RCC 7860 (cell line): ENCODE data around the gene EPAS1.
A peak's percentile ranks its signal among the peaks of the same experiment; 100 is the strongest.

ENCODE experiments used
- DNase-seq: peaks from one replicate; pipeline ENCODE4 v3.0.0-alpha.2; 2015; ENCODE audit warnings: low spot score
- FAIRE-seq: peaks from 2 replicates; lab custom pipeline; 2012; peaks lifted over from hg19 to GRCh38; lab: Jason Lieb, UNC

EPAS1 gene

GRCh38 chr2:46296840-46297545 is at the start of gene EPAS1:
EPAS1 (plus strand) TSS chr2:46297407; CDS start chr2:46297912, 505 bp downstream.
- FAIRE-seq: no peak
- DNase-seq: peak; percentile 64

DNA sequence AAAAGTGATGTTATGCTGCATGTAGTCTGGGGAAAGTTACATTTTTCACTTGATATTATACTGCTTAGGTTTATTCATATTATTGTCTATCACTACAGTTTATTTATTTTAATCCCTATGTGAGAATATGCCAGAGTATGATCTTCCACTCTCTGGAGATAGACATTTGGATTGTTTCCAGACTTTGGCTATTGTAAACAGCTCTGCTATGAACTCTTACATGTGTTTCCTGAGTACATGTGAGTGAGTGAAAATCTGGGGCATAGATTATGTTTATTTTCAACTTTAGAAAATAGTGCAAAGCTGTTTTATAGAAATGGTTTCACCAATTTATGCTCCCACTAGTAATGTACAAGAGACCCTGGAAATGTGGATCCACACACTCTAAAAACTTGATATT is 49.0 kb upstream of the EPAS1 start:
- DNase-seq (no peak), FAIRE-seq (no peak)

- DNase-seq (no peak), FAIRE-seq (no peak)
Observed at GRCh38 chr2:46249654-46250053, 47.6 kb upstream of the EPAS1 start.

- FAIRE-seq (no peak), DNase-seq (no peak)
Observed at GRCh38 chr2:46252891-46253659, 44.1 kb upstream of the EPAS1 start.

DNA sequence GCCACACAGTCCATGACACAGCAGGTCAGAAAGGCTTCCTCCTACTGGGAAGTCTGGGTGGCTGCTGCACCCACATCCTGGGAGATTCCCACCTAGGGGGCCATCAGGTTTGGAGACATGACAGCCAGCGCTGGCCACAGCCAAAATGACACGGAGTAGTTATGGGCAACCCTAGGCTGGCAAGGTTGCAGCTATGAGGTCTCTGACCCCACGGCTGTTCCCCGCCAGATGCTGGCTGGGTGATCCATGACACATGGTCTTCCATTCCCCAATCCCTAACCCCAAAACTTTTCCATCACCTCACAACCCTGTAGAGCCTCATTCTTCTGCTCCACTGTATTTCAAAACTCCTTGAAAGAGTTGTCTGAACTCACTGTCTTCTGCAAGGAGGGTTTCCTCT is 42.7 kb upstream of the EPAS1 start:
- no peak for FAIRE-seq

DNA sequence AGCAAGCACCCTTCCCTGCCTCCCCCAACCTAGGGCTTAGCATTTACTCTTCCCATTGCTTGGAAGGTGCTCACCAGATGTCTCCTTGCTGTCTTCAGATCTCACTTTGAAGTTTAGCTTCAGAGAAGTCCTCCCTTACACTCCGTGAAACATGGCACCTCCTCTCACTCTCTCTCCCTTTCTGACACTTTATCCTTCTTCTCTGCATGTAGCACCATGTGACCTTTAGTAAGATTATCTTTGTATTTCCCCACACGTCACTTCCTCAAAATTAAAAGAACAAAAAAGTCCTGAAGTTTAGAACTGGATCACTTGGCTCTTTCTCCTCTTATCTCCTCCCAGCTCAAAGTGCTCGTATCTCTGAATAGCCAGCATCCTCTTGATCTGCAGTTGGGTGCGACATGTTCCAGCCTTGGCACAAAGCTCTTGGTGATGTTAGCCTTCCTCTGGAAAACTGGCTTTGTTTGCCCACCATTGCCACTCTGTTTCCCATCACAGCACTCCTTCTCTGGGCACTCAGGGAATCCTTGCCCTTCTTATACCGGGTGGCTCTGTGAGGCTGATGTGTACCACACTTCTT is 40.6 kb upstream of the EPAS1 start:
- DNase-seq (no peak), FAIRE-seq (no peak)

More for the DNA sequence above, 42.7 kb upstream of the EPAS1 start:
- DNase-seq: no peak

GRCh38 chr2:46257476-46257875 is 39.7 kb upstream of the EPAS1 start:
- DNase-seq: no peak
- FAIRE-seq: no peak

DNA sequence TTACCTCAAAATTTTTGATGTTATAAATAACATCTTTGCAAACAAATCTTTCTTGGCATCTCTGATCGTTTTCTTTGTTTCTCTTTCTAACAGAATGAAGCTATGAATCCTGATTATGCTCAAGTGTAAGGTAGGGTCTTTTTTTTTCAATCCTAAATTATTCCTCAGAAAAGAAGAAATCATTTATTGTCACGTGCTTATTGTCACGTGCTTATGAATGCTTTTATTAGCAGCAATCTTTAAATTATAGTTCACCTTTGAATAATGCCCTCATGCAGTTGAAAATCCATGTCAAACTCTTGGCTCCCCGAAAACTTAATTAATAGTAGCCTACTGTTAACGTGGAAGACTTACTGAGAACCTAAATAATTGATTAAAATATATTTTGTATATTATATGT is 39.2 kb upstream of the EPAS1 start:
- no peak for DNase-seq
- FAIRE-seq: no peak

DNA sequence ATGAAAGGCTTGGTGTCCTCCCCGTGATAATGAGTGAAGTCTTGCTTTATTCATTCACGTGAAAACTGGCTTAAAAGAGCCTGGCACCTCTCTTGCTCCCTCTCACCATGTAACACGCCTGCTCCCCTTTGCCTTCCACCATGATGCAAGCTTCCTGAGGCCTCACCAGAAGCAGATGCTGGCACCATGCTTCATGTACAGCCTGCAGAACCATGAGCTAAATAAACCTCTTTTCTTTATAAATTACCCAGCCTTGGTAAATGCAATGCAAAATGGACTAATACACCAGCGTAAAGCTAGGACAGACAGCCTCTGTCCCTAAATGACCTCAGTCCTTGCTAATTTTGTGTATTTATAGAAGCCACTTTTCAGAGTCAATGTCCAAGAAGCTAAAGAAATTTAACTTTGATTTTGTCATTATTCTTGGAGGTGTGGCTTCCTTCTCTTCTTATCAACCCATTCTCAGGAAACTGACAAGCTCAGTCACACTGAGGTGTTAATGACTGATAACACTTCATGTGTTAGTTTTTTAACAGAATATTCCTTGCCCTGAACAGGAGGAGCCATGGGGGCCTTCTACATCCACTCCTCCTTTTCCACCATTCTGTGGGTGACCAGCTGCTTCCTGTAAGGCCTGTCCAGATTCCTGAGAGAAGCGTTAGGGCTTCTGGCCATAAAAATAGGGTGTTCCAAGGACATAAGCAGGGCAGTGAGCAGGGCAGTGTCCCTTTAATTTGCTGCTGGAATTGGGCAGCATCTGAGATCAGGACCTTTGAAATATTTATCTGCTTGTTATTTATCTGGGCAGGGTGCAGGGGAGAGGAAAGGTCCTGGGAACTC is 38.0 kb upstream of the EPAS1 start:
- DNase-seq (no peak), FAIRE-seq (no peak)

DNA sequence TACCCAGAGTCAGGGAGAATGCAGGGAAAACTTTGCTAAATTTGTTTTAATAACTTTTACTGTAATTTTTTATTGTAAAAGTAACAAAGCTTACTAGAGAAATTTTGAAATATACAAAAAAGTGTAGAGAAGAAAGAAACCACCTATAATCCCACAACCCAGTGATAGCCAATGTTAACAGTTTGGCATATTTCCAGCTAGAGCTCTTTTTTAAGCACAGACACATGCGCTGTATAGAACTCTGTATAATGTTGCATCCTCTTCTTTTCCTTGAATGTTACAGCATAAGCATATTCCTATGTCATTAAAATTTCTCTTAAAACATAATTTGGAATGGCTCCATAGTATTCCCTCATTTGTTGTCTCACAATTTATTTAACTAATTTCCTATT is 37.4 kb upstream of the EPAS1 start:
- FAIRE-seq (no peak), DNase-seq (no peak)

- DNase-seq (no peak), FAIRE-seq (no peak)
Observed at GRCh38 chr2:46260305-46260704, 36.9 kb upstream of the EPAS1 start.

DNA sequence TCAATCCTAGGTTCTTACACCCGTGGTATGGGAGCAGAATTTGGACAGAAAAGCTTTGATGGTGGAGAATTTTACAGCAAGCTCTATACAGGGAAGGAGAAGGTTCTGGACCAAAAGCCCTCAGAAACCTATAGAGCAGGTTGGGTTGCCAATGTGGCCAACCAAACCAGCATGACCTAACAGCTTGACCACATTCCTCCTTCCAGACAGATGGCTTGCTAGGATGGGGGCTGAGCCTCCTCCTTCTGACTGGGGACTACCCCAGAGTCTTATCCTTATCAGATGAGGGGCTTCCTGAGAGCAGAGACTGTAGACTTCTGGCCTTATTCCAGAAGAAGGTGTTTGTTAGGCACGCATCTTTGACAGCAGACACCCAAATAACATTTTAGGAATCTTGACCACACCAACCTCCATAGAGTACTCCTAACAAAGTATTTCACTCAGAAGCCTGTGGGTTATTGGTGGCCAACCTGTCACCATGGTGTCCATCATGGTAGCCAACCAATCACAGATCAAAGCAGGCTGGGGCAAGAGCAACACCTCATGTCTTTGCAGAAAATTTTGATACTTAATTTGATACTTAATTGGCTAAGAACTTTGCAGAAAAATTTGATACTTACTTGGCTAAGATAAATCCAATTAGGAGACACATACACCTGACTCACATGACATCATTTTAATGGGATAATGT is 34.8 kb upstream of the EPAS1 start:
- DNase-seq (no peak), FAIRE-seq (no peak)

- FAIRE-seq: no peak
- no peak for DNase-seq
Observed at GRCh38 chr2:46263347-46263746, 33.9 kb upstream of the EPAS1 start.

DNA sequence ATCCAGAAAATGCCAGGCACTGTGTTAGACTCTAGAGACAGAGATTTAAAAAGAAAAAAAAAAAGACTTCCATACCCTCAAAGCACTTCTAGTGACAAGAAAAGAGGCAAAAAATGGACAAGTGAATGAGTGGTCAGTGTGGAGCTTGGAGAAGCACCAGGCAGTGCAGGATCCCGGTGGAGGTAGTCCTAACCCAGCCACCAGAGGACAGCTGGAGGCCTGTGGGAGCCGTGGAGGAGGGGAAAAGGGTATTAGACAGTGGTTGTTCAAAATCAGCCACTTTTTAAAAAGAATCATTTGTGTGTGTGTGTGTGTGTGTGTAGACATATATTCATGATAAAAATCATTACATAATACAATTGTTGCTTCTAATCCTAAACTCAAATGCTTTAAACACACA is 32.8 kb upstream of the EPAS1 start:
- FAIRE-seq (no peak), DNase-seq (no peak)

GRCh38 chr2:46266134-46266533 is 31.1 kb upstream of the EPAS1 start:
- no peak for DNase-seq
- no peak for FAIRE-seq

DNA sequence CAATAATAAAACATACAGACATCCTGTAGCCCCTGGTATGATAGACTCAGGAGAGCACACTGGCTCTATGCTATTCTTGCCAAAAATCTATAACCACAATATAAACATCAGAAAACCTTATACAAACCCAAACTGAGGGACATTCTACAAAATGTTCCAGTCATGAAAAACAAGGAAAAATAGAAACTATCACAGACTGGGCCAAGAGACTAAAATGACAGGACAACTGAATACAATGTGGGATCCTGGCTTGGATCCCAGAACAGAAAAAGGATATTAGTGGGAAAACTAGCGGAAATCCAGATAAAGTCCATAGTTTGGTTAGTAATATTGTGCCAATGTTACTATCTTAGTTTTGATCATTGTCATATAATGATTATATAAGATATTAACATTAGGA is 29.6 kb upstream of the EPAS1 start:
- no peak for FAIRE-seq
- no peak for DNase-seq

DNA sequence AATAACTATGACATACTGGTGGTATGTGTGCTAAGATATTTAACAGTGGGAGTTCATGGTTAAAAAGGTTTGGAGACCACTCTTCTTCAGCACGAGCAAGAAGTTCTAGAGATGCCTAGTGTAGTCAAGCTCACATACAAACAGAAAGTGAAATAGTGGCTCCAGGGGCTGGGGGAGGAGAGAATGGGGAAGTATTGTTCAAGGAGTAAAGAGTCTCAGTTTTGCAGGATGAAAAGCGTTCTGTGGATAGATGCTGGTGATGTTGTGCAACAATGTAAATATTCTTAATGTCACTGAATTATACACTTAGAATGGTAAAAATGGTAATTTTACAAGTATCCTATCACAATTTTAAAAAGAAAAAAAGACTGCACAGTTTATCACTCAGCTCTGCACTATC is 29.0 kb upstream of the EPAS1 start:
- no peak for FAIRE-seq
- DNase-seq: no peak

DNA sequence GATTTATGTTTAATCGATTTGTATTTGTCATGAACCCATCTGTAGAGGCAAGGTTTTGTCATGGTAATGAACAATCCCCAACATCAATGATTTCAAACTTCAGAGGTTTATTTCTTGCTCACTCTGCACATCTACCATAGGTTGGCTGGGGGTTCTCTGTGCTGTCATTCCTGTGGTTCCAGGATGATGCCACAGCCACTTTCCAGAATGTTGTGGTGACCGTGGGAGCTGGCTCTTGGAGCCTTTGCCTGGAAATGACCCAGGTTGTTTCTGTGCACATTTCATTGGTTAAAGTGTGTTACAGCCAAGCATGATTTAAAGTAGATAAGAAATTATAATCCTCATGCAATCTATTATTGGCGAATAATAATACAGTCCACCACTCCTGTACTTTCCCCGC is 28.2 kb upstream of the EPAS1 start:
- FAIRE-seq (peak; percentile 96), DNase-seq (peak; percentile 86)

GRCh38 chr2:46269544-46270273 is 27.5 kb upstream of the EPAS1 start:
- peak; percentile 73 for DNase-seq
- peak; percentile 86 for FAIRE-seq

- FAIRE-seq: peak; percentile 38
- DNase-seq: peak; percentile 60
Observed at GRCh38 chr2:46270384-46270783, 26.8 kb upstream of the EPAS1 start.
